Loucy (cell line): ENCODE measurements around the gene SYT1.

Source experiments
- EZH2phosphoT487 ChIP-seq: fragments of 200-600 bp; IDR thresholded peaks from 2 replicates; pipeline ENCODE4 v1.6.1; 2018; ENCODE audit warnings: antibody characterized with exemption, mild to moderate bottlenecking, moderate library complexity, borderline replicate concordance
- TF ChIP-seq, protein P1 (sequence below): fragments of 200-600 bp; sonication (generic); conservative IDR thresholded peaks from 2 replicates; pipeline ENCODE4 v1.5.1; 2014; ENCODE audit warnings: mild to moderate bottlenecking, antibody characterized with exemption, low read length

DNA sequence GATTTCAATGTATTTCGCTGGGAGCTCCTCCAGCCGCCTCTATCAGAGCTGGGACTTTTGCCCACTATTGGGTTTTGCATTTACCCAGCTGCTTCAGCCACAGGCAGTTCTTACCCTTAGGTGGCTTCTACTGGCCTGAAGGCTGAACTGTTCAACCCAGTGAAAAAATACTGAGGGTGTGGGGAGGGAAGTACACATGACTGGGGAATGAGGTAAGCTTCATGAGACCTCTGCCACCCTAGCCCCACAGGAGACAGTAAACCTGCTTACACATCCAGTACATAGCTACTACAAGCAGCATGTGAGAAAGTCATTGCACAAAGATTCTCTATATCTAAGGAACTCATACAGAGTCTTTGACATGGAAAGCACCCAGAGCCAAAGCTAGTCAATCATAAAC is 411.1 kb downstream of the SYT1 start:
- TF ChIP-seq, protein P1, sequence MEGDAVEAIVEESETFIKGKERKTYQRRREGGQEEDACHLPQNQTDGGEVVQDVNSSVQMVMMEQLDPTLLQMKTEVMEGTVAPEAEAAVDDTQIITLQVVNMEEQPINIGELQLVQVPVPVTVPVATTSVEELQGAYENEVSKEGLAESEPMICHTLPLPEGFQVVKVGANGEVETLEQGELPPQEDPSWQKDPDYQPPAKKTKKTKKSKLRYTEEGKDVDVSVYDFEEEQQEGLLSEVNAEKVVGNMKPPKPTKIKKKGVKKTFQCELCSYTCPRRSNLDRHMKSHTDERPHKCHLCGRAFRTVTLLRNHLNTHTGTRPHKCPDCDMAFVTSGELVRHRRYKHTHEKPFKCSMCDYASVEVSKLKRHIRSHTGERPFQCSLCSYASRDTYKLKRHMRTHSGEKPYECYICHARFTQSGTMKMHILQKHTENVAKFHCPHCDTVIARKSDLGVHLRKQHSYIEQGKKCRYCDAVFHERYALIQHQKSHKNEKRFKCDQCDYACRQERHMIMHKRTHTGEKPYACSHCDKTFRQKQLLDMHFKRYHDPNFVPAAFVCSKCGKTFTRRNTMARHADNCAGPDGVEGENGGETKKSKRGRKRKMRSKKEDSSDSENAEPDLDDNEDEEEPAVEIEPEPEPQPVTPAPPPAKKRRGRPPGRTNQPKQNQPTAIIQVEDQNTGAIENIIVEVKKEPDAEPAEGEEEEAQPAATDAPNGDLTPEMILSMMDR = no peak
- TF ChIP-seq EZH2phosphoT487 = no peak
